ENCODE results near the gene ENOX1. TPM values are rescaled to one million over a fixed set of nuclear protein-coding genes. Genes with fewer than 3 reads are reported as not detected.
"Not testable (repeated sequence)": the region's sequence is repeated elsewhere in the genome, so short reads cannot be mapped to it uniquely, and the experiment has no call there.

Gene ENOX1
- not detected for total RNA-seq

DNA sequence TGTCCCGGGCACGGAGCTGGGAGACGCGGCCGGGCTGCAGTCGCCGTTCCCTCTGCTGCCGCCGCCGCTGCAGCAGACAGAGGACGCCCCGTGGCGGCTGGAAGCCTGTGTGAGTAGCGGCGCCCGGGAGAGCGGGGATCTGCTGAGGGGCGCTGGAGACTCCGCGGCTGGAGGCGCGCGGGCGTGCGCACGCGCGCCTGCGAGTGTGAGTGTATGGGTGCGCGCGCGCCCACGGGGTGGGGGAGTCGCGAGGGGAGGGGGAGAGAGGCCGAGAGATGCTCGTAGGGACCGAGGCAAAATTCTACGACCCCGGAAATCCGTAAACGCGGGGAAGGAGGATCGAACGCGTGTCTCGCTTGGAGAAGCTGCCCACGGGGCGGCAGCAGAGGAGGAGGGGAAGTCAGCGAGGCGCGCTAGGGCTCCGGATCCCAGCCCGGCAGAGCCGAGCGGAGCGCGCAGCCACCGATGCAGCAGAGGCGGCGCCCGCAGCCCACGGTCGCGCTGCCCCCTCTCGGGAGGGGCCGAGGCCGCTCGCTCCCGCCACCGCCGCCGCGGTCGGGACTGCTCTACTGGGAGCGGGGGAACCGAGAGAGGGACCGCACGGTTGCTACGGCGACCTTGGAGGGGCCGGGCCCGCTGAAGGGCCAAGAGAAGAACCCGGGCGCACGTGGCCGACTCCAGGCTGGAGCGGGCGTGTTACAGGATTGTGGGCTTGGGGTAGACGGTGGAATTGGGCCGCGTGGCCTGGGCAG is at the start of gene ENOX1:
ENOX1 (minus strand) TSS at position 207 of the 752 bp plus-strand sequence.
- peak; percentile 58 for ATAC-seq (ENCODE audit: low read depth)
- POLR2A ChIA-PET, result no interaction called here
- H3K27ac Mint-ChIP-seq, result no peak within 1 kb of the TSS
- peak; percentile 49 for DNase-seq
- H3K27me3 Mint-ChIP-seq, result peaks cover 53% of the 10 kb centered on the region
- no peaks in the 10 kb centered on the region for H3K36me3 Mint-ChIP-seq
- peaks cover 9% of the 10 kb centered on the region for H3K4me1 Mint-ChIP-seq
- no peaks in the 10 kb centered on the region for H3K9me3 Mint-ChIP-seq
- peak within 1 kb of the TSS; percentile 85 for H3K4me3 Mint-ChIP-seq

DNA sequence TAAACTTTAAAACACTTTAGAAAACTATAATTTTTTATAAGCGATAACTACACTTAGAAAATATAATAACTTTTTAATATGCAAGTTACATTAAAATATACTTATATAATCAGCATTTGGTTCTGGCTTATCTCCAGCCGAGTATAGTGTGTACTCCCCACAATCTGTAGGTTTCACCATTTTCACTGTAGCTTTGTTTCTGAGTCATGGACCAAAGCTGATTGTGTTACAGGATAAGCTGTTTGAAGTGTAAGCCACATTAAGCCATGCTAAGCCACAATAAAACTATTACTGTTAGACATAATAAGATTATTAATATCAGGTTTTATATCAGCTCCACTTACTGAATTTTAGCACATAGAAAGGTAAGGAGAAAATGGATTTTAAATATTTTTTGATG is 48.9 kb upstream of the ENOX1 start:
- H3K9me3 Mint-ChIP-seq, result no peaks in the 10 kb centered on the region
- no peaks in the 10 kb centered on the region for H3K36me3 Mint-ChIP-seq
- H3K27me3 Mint-ChIP-seq, result peaks cover 3% of the 10 kb centered on the region
- no peaks in the 10 kb centered on the region for H3K4me1 Mint-ChIP-seq
- no peak for ATAC-seq (ENCODE audit: low read depth)
- POLR2A ChIA-PET, result no interaction called here
- H3K4me3 Mint-ChIP-seq, result no peak overlapping the region
- no peak for DNase-seq
- H3K27ac Mint-ChIP-seq, result no peak overlapping the region

DNA sequence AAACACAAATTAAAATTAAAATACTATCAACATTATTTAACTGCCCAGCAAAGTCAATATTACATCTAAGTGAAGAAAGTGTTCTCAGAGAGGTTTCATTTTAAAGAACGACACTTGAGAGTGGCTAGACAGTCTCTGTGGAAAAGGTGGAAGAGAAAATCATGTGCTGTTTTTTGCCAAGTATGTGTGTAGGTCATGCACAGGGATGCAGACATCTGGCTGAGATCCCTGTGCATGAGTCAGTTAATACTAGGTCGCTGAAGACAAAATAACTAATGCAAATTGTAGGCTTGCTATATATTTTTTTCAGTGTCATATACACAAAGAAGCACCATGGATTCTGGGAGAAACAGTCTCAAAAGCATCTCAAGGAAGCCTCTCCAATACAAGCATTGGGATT is 44.3 kb upstream of the ENOX1 start:
- ATAC-seq (ENCODE audit: low read depth) (no peak), DNase-seq (no peak)
- Mint-ChIP-seq H3K36me3 (no peaks in the 10 kb centered on the region), H3K27me3 (peaks cover 13% of the 10 kb centered on the region), H3K4me1 (no peaks in the 10 kb centered on the region), H3K4me3 (no peak overlapping the region), H3K9me3 (no peaks in the 10 kb centered on the region), H3K27ac (no peak overlapping the region)
- POLR2A ChIA-PET, result no interaction called here

DNA sequence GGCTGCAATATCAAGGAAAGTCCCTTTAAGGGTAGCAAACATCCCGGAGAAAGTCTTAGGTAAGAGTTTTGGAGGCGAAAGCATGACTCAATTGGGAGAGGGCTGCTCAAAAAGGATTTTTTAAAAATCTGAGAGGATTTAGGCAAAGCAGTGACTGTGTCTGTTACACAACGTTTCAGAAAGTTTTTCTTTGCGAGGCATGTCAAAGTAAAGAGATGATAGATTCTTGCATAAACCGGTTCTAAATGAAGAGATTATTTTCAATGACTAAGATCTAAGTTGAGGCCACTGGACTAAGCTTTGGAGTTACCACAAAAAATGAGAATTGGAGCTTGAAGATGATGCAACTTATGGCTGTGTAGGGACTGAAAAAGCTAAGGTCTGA is 43.7 kb upstream of the ENOX1 start:
- POLR2A ChIA-PET, result no interaction called here
- no peaks in the 10 kb centered on the region for H3K9me3 Mint-ChIP-seq
- ATAC-seq (ENCODE audit: low read depth) (no peak), DNase-seq (no peak)
- peaks cover 13% of the 10 kb centered on the region for H3K27me3 Mint-ChIP-seq
- no peaks in the 10 kb centered on the region for H3K4me1 Mint-ChIP-seq
- no peak overlapping the region for H3K27ac Mint-ChIP-seq
- no peak overlapping the region for H3K4me3 Mint-ChIP-seq
- no peaks in the 10 kb centered on the region for H3K36me3 Mint-ChIP-seq

DNA sequence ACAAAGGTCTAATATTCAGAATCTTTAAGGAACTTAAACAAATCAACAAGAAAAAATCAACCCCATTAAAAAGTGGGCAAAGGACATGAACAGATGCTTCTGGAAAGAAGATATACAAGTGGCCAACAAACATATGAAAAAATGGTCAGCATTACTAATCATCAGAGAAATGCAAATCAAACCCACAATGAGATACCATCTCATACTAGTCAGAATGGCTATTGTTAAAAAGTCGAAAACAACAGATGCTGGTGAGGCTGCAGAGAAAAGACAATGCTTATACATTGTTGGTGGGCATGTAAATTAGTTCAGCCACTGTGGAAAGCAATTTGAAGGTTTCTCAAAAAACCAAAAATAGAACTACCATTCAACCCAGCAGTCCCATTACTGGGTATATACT is 37.9 kb upstream of the ENOX1 start:
- DNase-seq; H3K4me3 Mint-ChIP-seq; H3K36me3 Mint-ChIP-seq; H3K27me3 Mint-ChIP-seq; H3K27ac Mint-ChIP-seq; ATAC-seq (ENCODE audit: low read depth); POLR2A ChIA-PET; H3K9me3 Mint-ChIP-seq; H3K4me1 Mint-ChIP-seq: not testable (repeated sequence)

DNA sequence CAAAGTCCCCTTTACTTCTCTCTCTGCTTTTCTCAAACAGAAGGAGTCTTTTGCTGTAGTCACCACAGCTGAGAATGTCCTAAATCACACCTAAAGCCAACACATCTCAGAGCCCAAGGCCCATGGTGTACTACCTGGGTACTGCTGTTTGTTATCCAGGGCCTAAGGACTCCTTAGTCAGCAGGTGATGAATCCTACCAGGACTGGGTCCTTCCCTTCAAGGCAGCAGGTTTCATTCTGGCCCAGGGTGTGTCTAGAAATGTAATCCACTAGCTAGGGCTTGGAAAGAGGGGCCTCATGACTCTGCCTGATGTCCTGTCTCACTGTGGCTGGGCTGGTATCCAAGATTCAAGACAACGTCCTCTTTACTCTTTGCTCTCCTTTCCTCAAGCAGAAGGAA is 36.2 kb upstream of the ENOX1 start:
- H3K4me3 Mint-ChIP-seq, result no peak overlapping the region
- DNase-seq (no peak), ATAC-seq (ENCODE audit: low read depth) (no peak)
- peaks cover 12% of the 10 kb centered on the region for H3K27me3 Mint-ChIP-seq
- no peaks in the 10 kb centered on the region for H3K36me3 Mint-ChIP-seq
- POLR2A ChIA-PET, result no interaction called here
- no peak overlapping the region for H3K27ac Mint-ChIP-seq
- no peaks in the 10 kb centered on the region for H3K9me3 Mint-ChIP-seq
- H3K4me1 Mint-ChIP-seq, result no peaks in the 10 kb centered on the region

DNA sequence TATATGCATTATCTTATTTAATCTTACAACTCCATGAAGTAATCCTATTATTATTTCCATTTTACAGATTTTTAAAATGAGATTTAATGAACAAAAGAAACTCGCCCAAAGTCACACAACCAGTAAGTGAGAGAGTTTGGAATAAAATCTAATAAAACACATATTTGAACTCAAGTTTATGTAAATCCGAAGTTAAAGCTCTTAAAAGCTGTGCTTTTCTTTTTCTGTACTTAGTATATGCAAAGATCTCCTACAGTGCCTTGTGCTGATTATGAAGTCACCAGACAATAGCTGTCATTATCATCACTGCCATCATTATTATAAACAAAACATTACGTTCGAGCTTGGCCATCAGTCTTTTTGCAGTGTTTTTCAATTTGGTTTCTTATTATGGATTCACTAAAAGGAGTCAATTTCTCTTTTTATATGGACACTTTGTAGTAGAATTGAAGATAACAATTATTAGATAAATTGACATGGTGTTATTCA is 29.7 kb upstream of the ENOX1 start:
- Mint-ChIP-seq H3K4me3 (no peak overlapping the region), H3K4me1 (no peaks in the 10 kb centered on the region), H3K27ac (no peak overlapping the region), H3K36me3 (no peaks in the 10 kb centered on the region), H3K27me3 (peaks cover 18% of the 10 kb centered on the region), H3K9me3 (no peaks in the 10 kb centered on the region)
- POLR2A ChIA-PET, result no interaction called here
- ATAC-seq (ENCODE audit: low read depth) (no peak), DNase-seq (no peak)

DNA sequence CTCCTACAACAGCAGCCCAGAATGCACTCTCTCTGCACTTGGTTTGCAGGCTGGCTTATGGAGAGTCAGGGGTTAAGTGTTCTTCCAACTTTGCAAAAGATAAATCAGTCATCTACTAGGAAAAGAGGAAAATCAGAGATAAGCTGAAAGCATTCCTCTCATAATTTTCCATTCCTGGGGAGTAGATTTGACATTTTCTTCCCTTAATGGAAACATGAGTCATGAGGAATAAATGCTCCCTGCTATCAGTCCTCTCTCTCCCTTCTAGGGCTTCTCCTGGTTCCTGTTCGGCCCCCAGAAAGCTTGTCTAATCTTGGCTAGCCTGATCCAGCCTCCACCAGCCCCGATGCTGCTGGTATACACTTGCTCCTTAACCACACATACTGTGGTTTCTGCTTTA is 28.4 kb upstream of the ENOX1 start:
- Mint-ChIP-seq H3K27ac (no peak overlapping the region), H3K9me3 (no peaks in the 10 kb centered on the region), H3K4me1 (no peaks in the 10 kb centered on the region), H3K4me3 (no peak overlapping the region), H3K36me3 (no peaks in the 10 kb centered on the region), H3K27me3 (peaks cover 15% of the 10 kb centered on the region)
- ATAC-seq (ENCODE audit: low read depth) (no peak), DNase-seq (no peak)
- POLR2A ChIA-PET, result no interaction called here

DNA sequence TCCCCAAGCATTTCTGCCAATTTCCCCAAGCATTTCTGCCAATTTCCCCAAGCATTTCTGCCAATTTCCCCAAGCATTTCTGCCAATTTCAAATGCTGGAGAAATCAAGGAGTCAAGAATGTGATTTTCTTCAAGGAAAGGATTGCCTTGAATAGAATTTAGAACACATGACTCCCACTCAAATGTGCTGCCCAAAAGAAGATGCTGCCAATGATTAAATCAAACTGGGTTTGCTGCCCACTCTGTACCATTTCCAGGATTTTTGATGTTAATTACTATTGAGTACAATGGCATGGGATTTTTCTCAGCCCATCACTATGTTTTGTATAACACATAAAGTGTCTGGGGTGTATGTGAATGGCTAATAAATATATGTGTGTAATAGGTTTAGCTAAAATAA is 21.9 kb upstream of the ENOX1 start:
- Mint-ChIP-seq H3K36me3 (no peaks in the 10 kb centered on the region), H3K27me3 (peaks cover 21% of the 10 kb centered on the region), H3K27ac (no peak overlapping the region), H3K4me3 (no peak overlapping the region), H3K9me3 (no peaks in the 10 kb centered on the region), H3K4me1 (no peaks in the 10 kb centered on the region)
- POLR2A ChIA-PET, result no interaction called here
- ATAC-seq (ENCODE audit: low read depth), result no peak
- no peak for DNase-seq

DNA sequence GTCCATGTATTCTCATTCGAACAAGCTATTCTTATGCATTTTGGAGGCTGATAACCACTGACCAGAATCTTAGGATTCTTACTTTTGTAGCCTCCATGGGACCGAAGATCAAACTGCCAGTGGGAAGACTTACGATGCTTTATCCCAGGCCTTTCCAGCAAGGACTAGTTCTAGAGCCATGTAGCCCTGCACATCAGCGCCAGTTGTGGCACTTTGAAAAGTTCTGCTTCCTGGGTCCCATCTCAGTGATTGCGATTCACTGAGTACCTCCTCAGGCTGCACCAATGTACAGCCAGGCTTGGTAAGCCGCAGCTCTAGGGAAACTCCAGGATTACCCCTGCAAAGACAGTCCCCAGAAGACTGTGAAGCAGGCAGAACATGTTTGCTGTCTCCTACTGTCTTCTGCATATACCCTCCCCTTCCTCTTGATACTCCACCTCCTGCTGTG is 18.9 kb upstream of the ENOX1 start:
- H3K36me3 Mint-ChIP-seq, result no peaks in the 10 kb centered on the region
- H3K9me3 Mint-ChIP-seq, result no peaks in the 10 kb centered on the region
- H3K4me3 Mint-ChIP-seq, result no peak overlapping the region
- H3K4me1 Mint-ChIP-seq, result no peaks in the 10 kb centered on the region
- DNase-seq (no peak), ATAC-seq (ENCODE audit: low read depth) (no peak)
- POLR2A ChIA-PET, result no interaction called here
- H3K27ac Mint-ChIP-seq, result no peak overlapping the region
- peaks cover 19% of the 10 kb centered on the region for H3K27me3 Mint-ChIP-seq

DNA sequence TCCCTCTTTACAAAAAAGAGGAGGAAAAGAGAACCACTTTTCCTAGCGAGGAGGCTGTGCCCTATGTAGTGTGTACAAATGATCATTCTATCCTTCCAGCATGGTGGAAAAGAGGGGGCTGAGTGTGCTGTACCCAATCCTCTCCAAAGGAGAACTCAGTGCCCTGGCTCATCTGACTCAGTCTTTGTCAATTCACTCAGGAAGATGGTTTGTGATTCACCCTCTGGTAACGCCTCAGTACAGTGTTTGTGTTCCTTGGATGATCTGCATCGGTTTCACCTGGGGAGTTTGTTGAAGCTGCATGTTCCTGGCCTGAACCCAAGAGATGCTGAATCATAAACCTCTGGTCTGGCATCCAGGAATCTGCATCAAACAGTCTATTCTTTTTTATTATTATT is 18.3 kb upstream of the ENOX1 start:
- no peaks in the 10 kb centered on the region for H3K4me1 Mint-ChIP-seq
- ATAC-seq (ENCODE audit: low read depth) (no peak), DNase-seq (no peak)
- peaks cover 19% of the 10 kb centered on the region for H3K27me3 Mint-ChIP-seq
- H3K4me3 Mint-ChIP-seq, result no peak overlapping the region
- no peaks in the 10 kb centered on the region for H3K36me3 Mint-ChIP-seq
- H3K27ac Mint-ChIP-seq, result no peak overlapping the region
- POLR2A ChIA-PET, result no interaction called here
- H3K9me3 Mint-ChIP-seq, result no peaks in the 10 kb centered on the region

DNA sequence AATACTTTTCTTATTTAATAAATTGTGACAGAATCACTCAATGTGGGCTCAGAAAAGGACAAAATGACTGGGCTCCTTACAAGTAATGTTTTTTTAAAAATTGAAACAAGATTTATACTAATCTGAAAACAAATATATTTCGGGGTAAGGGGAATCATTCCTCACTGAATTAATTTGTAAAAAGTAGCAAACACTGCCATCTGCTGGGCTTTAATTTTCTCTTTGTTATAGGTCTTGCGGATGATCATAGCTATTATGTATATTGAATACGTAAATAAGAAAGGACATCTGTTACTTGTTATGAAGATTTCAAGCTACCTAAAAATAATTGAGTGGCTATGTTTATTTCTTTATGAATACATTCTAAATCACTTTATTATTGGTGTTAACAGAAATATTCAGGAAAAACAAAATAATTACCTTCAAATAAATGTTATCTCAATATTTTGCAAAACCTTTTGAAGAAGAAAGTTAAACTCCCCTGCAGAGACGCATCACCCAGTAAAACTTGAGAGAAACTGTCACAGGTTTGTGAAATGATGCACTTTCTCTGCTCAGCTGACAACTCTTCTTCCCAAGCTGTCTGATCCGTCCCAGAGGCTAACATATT is 17.8 kb upstream of the ENOX1 start:
- POLR2A ChIA-PET, result no interaction called here
- ATAC-seq (ENCODE audit: low read depth) (no peak), DNase-seq (no peak)
- H3K27ac Mint-ChIP-seq, result no peak overlapping the region
- H3K27me3 Mint-ChIP-seq, result peaks cover 19% of the 10 kb centered on the region
- H3K4me1 Mint-ChIP-seq, result no peaks in the 10 kb centered on the region
- no peak overlapping the region for H3K4me3 Mint-ChIP-seq
- H3K36me3 Mint-ChIP-seq, result no peaks in the 10 kb centered on the region
- H3K9me3 Mint-ChIP-seq, result no peaks in the 10 kb centered on the region

DNA sequence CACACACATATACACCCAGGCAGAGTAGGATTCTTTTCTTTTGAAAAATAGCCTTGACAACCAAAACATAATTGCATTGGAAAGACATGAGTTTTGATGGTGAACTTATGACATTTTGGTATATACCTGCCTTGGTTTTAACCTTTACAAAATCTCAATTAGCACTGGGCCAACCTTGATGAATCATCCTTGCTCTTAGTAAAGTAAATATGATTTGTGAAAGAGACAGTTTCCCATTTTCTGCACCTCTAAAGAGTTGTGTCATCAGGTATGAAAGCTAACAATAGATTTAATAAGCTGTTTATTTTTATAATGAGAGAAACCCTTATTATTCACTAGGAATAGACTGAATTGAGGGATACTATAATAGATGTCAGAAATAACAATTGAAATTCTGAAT is 15.7 kb upstream of the ENOX1 start:
- Mint-ChIP-seq H3K9me3 (no peaks in the 10 kb centered on the region), H3K36me3 (no peaks in the 10 kb centered on the region), H3K27ac (no peak overlapping the region), H3K27me3 (peaks cover 15% of the 10 kb centered on the region), H3K4me1 (no peaks in the 10 kb centered on the region), H3K4me3 (no peak overlapping the region)
- POLR2A ChIA-PET, result no interaction called here
- no peak for DNase-seq
- no peak for ATAC-seq (ENCODE audit: low read depth)

DNA sequence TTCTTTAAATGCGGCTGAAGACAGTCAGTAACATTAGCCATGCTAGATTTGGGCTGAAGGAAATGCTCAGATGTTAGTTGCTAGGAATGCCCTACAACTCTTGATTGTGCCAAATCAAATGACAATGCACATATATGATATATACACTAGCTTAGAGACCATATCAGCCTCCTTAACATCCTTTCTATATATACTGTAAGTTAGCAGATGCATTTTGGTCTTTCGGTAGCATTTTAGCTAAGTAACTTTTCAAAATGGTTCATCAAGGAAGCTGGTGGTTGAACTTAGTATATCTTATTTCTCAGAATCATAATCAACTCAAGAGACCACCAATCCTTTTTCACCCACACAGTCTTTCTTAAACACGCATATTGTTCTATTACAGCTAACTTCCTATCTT is 14.1 kb upstream of the ENOX1 start:
- POLR2A ChIA-PET, result no interaction called here
- Mint-ChIP-seq H3K36me3 (no peaks in the 10 kb centered on the region), H3K4me1 (no peaks in the 10 kb centered on the region), H3K27ac (no peak overlapping the region), H3K9me3 (no peaks in the 10 kb centered on the region), H3K27me3 (peaks cover 10% of the 10 kb centered on the region), H3K4me3 (no peak overlapping the region)
- DNase-seq, result no peak
- ATAC-seq (ENCODE audit: low read depth), result no peak
